Right lobe of liver (tissue), 4 donors: ENCODE measurements around the gene SCUBE2.

Experiments used
- CTCF ChIP-seq, 4 donors: fragments of 200-600 bp in 3 of 4; fragments of 450-650 bp in 1 of 4; IDR thresholded peaks; one replicate each; pipeline versions ENCODE4 v1.5.1 to v1.8.0; 2016 to 2022; ENCODE audit warnings: antibody characterized with exemption in 4 of 4, mild to moderate bottlenecking in 2 of 4
- POLR2A ChIP-seq: fragments of 450-650 bp; IDR thresholded peaks from one replicate; pipeline ENCODE4 v1.6.1; 2017; ENCODE audit warnings: antibody characterized with exemption, mild to moderate bottlenecking
- donor health status: DM: no; HTN: no; CAD: no.
- donor health status: DM: no; HTN: no; CAD: no.
- donor health status: DM: no; HTN: yes; CAD: no.

- TF ChIP-seq CTCF (IDR thresholded peaks at IDR 0.05) = no peak
- no peak for TF ChIP-seq POLR2A
These were observed 102.8 kb downstream of the SCUBE2 start for GRCh38 chr11:8988329-8989234.
